Loucy (cell line): Measurements from ENCODE around the gene EPHB1.

Source experiments
- H2AFZ ChIP-seq: fragments of 200-600 bp; sonication (generic); 2 replicates; pipeline ENCODE4 v1.6.0; 2016; ENCODE audit warnings: antibody characterized with exemption, mild to moderate bottlenecking, low read length, moderate library complexity
- H3F3A ChIP-seq: fragments of 200-600 bp; 2 replicates; pipeline ENCODE4 v1.6.0; 2016; ENCODE audit warnings: antibody characterized with exemption, low read depth, mild to moderate bottlenecking
- H3K27me3 ChIP-seq: fragments of 200-600 bp; sonication (generic); 2 replicates; pipeline ENCODE4 v1.6.1; 2014; ENCODE audit warnings: low read length, mild to moderate bottlenecking; ENCODE audit not compliant: insufficient read depth, poor library complexity, severe bottlenecking
- H3K36me3 ChIP-seq: fragments of 200-600 bp; sonication (generic); 2 replicates; pipeline ENCODE4 v1.6.1; 2016; ENCODE audit warnings: low read length; ENCODE audit not compliant: insufficient read depth
- H3K4me1 ChIP-seq: fragments of 200-600 bp; sonication (generic); 2 replicates; pipeline ENCODE4 v1.5.1; 2014; ENCODE audit warnings: low read length, mild to moderate bottlenecking; ENCODE audit not compliant: insufficient read depth, poor library complexity, severe bottlenecking
- H3K4me2 ChIP-seq: fragments of 200-600 bp; sonication (generic); 2 replicates; pipeline ENCODE4 v1.6.0; 2014; ENCODE audit warnings: antibody characterized with exemption, low read length, low read depth, mild to moderate bottlenecking; ENCODE audit not compliant: poor library complexity, severe bottlenecking
- H3K4me3 ChIP-seq: fragments of 200-600 bp; sonication (generic); 2 replicates; pipeline ENCODE4 v1.5.1; 2014; ENCODE audit warnings: low read length, mild to moderate bottlenecking, mixed read lengths; ENCODE audit not compliant: poor library complexity, severe bottlenecking
- H3K79me2 ChIP-seq: fragments of 200-600 bp; sonication (generic); 2 replicates; pipeline ENCODE4 v1.6.1; 2014; ENCODE audit warnings: low read length; ENCODE audit not compliant: insufficient read depth
- H3K9ac ChIP-seq: fragments of 200-600 bp; sonication (generic); 2 replicates; pipeline ENCODE4 v1.6.0; 2014; ENCODE audit warnings: mild to moderate bottlenecking, low read depth, low read length, moderate library complexity; ENCODE audit not compliant: poor library complexity, severe bottlenecking
- H3K9me2 ChIP-seq: fragments of 200-600 bp; sonication (generic); replicated peaks from 2 replicates; pipeline ENCODE4 v1.6.1; 2016; ENCODE audit warnings: low read depth, low read length, mixed read lengths
- H3K9me3 ChIP-seq: fragments of 200-600 bp; sonication (generic); 2 replicates; pipeline ENCODE4 v1.6.1; 2014; ENCODE audit warnings: mild to moderate bottlenecking, antibody characterized with exemption, low read length, low read depth; ENCODE audit not compliant: insufficient read depth
- H4K20me1 ChIP-seq: fragments of 200-600 bp; sonication (generic); 2 replicates; pipeline ENCODE4 v1.6.0; 2014; ENCODE audit warnings: antibody characterized with exemption, low read length, mild to moderate bottlenecking; ENCODE audit not compliant: insufficient read depth, poor library complexity, severe bottlenecking
- CTCF ChIP-seq: fragments of 200-600 bp; sonication (generic); conservative IDR thresholded peaks from 2 replicates; pipeline ENCODE4 v1.5.1; 2014; ENCODE audit warnings: mild to moderate bottlenecking, antibody characterized with exemption, low read length
- EZH2phosphoT487 ChIP-seq: fragments of 200-600 bp; IDR thresholded peaks from 2 replicates; pipeline ENCODE4 v1.6.1; 2018; ENCODE audit warnings: antibody characterized with exemption, mild to moderate bottlenecking, moderate library complexity, borderline replicate concordance

The EPHB1 gene

DNA sequence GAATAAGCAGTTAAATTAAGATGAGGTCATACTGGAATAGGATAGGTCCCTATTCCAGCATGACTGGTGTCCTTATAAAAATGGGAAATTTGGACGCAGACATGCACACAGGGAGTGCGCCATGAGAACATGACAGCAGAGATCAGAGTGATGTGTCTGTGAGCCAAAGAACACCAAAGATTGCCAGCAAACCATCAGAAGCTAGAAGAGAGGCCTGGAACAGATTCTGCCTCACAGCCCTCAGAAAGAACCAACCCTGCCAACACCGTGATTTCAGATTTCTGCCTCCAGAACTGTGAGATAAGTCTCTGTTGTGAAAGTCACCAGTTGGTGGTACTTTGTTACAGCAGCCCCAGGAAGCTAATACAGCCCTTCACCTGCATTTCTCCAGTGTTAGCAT lies 34.7 kb downstream of the EPHB1 start:
- Histone ChIP-seq H3F3A (no peaks in the 10 kb centered on the region), H2AFZ (no peak overlapping the region), H3K9me3 (no peaks in the 10 kb centered on the region), H3K4me1 (no peaks in the 10 kb centered on the region), H4K20me1 (no peaks in the 10 kb centered on the region), H3K4me3 (no peak overlapping the region), H3K9ac (no peak overlapping the region), H3K36me3 (no peaks in the 10 kb centered on the region), H3K79me2 (no peaks in the 10 kb centered on the region), H3K27me3 (no peaks in the 10 kb centered on the region), H3K4me2 (no peak overlapping the region), H3K9me2 (0 out of 2 replicates have a peak, but pooled peaks cover 3% of the 10 kb centered on the region)
- TF ChIP-seq EZH2phosphoT487 (no peak), CTCF (no peak)

- H4K20me1 ChIP-seq: no peaks in the 10 kb centered on the region
- H3K4me1 ChIP-seq: no peaks in the 10 kb centered on the region
- H2AFZ ChIP-seq: no peak overlapping the region
- no peak for TF ChIP-seq EZH2phosphoT487
- no peak for TF ChIP-seq CTCF
- no peak overlapping the region for H3K4me2 ChIP-seq
- H3K36me3 ChIP-seq: no peaks in the 10 kb centered on the region
- H3K9ac ChIP-seq: no peak overlapping the region
- H3F3A ChIP-seq: no peaks in the 10 kb centered on the region
- H3K27me3 ChIP-seq: no peaks in the 10 kb centered on the region
- H3K9me3 ChIP-seq: no peaks in the 10 kb centered on the region
- H3K79me2 ChIP-seq: no peaks in the 10 kb centered on the region
- H3K9me2 ChIP-seq: 0 out of 2 replicates have a peak, but pooled peaks cover 3% of the 10 kb centered on the region
- H3K4me3 ChIP-seq: no peak overlapping the region
These were observed 37.5 kb downstream of the EPHB1 start for GRCh38 chr3:134832585-134832984.

GRCh38 chr3:134833453-134834163 lies 38.5 kb downstream of the EPHB1 start:
- Histone ChIP-seq H3K4me3 (no peak overlapping the region), H3K4me2 (no peak overlapping the region), H3K79me2 (no peaks in the 10 kb centered on the region), H3K36me3 (no peaks in the 10 kb centered on the region), H3K9me2 (0 out of 2 replicates have a peak, but pooled peaks cover 3% of the 10 kb centered on the region), H3K27me3 (no peaks in the 10 kb centered on the region), H3K9ac (no peak overlapping the region), H3F3A (no peaks in the 10 kb centered on the region), H3K4me1 (no peaks in the 10 kb centered on the region), H4K20me1 (no peaks in the 10 kb centered on the region), H2AFZ (no peak overlapping the region), H3K9me3 (no peaks in the 10 kb centered on the region)
- no peak for TF ChIP-seq EZH2phosphoT487
- no peak for TF ChIP-seq CTCF
